GM10847 (cell line): Measurements from ENCODE around the gene ZNF432.

Experiments
- POLR2A ChIP-seq: IDR thresholded peaks from 2 replicates; pipeline ENCODE4 v1.6.1; 2011; ENCODE audit not compliant: insufficient read length; ENCODE audit errors: extremely low read depth

The ZNF432 gene

GRCh38 chr19:52007806-52008557 lies 40.7 kb downstream of the ZNF432 start, which contains the start of gene ZNF615:
Gene ZNF615, minus strand, starts transcription at chr19:52008211. Its CDS starts 4,500 bp downstream, at chr19:52003711.
- no peak for TF ChIP-seq POLR2A

GRCh38 chr19:52007451-52007805 lies 41.2 kb downstream of the ZNF432 start:
- TF ChIP-seq POLR2A = no peak

GRCh38 chr19:51994048-51994644 lies 54.5 kb downstream of the ZNF432 start:
- TF ChIP-seq POLR2A = no peak

GRCh38 chr19:51993422-51993821 lies 55.2 kb downstream of the ZNF432 start:
- TF ChIP-seq POLR2A = no peak

- TF ChIP-seq POLR2A = no peak
Observed at GRCh38 chr19:51986309-51987291, 62.0 kb downstream of the ZNF432 start, which contains the start of gene ZNF350. Gene ZNF350, minus strand, starts transcription at chr19:51986840. Its CDS starts 12,480 bp downstream, at chr19:51974360.

- no peak for TF ChIP-seq POLR2A
Observed at GRCh38 chr19:51983361-51983760, 65.3 kb downstream of the ZNF432 start.
